Endometrial microvascular endothelial cells (primary cell): ENCODE measurements around the gene RBFOX2. TPM values are rescaled to one million over a fixed set of nuclear protein-coding genes. Genes with fewer than 3 reads are reported as not detected.

ENCODE experiments used
- in situ Hi-C: cut with HindIII; loops from 2 replicates; pipeline ENCODE4 v1.10.0; 2017; ENCODE audit warnings: low sequenced_read_pairs, low pct_unique_long_range_greater_than_20kb; ENCODE audit errors: inconsistent ontology term
- total RNA-seq: library from RNA; depleted of rRNA; stranded (reverse); fragments of >200 nt; gene quantifications from one replicate; pipeline ENCODE4 v1.2.3, GENCODE V29; 2015; ENCODE audit errors: inconsistent ontology term

Gene RBFOX2
- total RNA-seq, 1 donor from 2014 or later, result 80.5 TPM

GRCh38 chr22:35986088-35986487 lies 42.5 kb downstream of the RBFOX2 start:
- in situ Hi-C loops, result no loop called here

GRCh38 chr22:35985371-35985770 lies 43.3 kb downstream of the RBFOX2 start:
- in situ Hi-C loops, result no loop called here

DNA sequence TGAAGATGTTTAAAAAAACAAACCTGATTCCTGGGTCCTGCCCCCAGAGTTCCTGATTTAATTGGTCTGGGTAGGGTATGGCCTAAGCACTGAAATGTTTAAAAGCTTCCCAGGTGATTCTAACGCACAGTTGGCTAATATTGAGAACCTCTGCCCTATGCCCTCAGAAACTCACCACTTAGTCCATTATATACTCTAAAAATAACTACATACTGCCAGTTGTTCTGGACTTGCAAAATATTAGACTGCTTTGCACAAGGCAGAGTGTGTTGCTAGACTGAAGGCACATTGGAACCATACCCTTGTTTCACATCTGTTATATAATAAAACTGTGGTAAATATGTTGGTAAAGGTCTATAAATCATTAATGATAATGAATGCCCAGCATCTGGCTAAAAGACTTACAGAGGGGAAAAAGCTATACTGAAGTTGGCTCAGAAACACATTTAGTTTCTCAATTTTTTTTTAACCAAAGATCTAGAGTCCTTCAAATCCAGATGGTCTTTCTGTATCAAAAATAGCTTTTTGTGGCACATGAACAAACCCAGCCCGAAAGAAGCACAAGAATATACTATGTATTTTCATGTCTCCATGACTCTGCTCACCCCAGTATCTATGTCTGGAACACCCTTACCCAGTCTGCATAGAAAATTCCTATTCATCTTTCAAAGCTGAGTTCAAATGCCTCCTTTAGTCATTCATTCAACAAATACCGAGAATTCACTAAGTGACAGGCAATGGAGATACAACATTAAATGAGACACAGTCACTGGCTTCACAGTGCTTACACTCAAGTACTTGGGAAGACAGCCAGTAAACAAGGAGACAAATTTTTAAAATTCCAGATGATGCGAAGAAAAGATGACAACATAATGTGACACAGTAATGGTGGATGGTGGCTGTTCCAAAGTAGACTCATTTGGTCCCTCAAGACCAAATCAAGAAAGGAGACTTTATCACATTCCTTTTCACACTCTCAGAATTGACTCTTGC lies 44.1 kb downstream of the RBFOX2 start:
- in situ Hi-C loops, result no loop called here

DNA sequence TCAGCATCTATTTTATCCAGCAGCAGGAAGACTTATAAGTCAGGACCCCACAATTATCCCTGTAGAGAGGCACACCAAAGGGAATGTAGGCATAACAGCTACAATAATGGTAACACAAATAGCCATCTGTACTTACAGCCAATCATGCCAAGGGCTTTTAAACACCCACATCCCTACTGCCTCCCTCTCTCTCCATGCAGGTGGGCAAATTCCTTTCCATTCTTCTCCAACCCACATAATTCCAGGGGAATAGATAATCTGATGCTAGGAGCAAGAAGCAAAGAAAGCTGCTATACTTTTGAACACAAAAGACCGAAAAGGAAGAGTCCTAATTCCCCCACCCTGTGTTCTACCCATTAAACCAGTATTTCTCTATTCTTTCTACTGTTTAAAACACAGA lies 46.7 kb downstream of the RBFOX2 start:
- in situ Hi-C loops, result no loop called here

- in situ Hi-C loops, result no loop called here
Measured at GRCh38 chr22:35978889-35979288, 49.7 kb downstream of the RBFOX2 start.

DNA sequence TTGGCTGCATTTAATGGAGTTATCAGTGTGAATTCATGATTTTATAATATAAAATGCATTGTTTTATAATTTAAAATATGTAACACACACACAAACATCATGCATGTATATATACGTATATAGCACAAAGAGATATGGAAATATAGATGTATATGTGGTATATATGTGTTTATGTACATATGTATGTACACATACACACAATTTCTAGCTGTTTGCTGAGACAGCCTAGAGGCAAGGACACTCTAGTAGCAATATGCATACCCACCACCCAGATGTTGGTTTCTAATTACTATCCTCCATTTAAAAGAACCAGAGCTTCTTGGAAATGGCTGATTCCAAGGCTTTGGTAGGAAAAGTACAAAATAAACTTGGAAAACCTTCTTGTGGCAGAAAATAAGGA lies 50.4 kb downstream of the RBFOX2 start:
- in situ Hi-C loops, result no loop called here

- in situ Hi-C loops, result no loop called here
Measured at GRCh38 chr22:35977136-35977535, 51.5 kb downstream of the RBFOX2 start.

- in situ Hi-C loops, result no loop called here
Measured at GRCh38 chr22:35973388-35973787, 55.2 kb downstream of the RBFOX2 start.

DNA sequence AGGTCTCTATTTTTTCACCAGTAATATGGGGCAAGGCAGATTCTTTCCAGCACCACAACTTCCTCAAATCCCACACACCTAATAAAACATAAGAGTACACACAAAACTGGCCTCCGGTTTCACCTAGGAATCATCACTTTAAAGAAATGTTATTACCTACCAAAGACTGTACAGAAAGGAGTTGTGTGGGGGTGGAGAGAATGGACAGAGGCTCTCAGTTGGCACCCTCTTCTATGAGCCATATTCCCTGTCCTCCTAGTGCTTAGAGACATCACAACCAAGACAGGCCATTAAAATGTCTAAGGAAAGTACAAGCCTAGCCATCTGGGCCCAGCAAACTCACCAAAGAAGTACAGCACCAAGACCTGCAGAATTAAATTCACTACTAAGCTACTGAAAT lies 56.1 kb downstream of the RBFOX2 start:
- in situ Hi-C loops, result no loop called here

DNA sequence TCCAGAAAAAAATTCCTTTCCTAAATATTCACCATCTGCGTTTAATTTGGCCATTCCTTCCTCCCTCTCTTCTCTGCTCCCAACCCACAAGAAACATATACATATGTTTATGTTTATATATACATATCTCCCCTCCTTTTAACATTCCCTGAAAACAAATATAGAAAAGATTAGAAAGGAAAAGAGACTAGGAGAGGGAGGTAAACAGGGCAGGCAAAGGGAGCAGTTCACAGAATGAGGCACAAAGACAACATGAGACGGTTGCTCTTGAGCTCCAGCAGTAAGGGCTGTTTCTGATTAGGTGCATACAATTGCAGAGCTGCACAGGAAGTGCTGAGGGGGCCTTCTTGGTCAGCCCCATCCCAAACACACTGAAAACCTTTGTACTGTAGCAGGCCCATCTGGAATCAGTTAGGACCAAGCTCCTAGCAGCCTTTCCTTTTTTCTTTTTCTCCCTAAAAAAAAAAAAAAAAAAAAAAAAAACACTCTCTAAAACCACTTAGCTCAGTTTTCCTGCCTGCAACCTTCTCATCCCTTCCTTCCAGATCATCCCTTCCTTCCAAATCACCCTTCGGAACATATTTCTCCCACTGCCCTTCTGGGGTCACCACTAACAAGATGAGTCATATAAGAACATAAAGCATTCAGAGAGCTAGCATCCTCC lies 57.0 kb downstream of the RBFOX2 start:
- in situ Hi-C loops, result no loop called here

- in situ Hi-C loops, result no loop called here
Measured at GRCh38 chr22:35970616-35971455, 57.8 kb downstream of the RBFOX2 start.

GRCh38 chr22:35967046-35967397 lies 61.6 kb downstream of the RBFOX2 start:
- in situ Hi-C loops, result no loop called here

- in situ Hi-C loops, result no loop called here
Measured at GRCh38 chr22:35966314-35967045, 62.1 kb downstream of the RBFOX2 start.

DNA sequence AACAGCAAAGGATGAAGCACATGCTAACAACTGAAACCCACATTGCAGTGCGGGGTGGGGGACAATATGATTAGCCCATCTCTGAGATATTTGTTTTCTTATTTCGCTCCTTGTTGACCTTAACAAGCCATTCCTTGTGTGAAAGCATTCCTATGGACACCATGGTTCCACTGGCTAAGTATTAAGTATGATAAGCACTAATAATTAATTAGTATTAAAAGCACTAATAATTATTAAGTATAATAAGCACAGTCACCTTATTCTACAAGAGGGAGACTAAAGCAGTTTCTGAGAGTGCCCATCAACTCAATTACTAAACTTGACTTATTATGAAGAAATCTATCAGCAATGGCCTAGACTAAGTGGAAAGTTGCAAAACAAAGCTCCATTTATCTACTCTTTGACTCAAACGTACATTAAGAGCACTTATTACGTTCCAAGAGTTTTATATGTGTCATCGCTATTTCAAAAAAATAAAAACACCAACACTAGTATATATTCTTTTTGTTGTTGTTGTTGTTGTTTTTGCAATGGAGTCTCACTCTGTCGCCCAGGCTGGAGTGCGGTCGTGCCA lies 65.3 kb downstream of the RBFOX2 start:
- in situ Hi-C loops, result no loop called here

GRCh38 chr22:35961480-35962295 lies 66.9 kb downstream of the RBFOX2 start:
- in situ Hi-C loops, result no loop called here

- in situ Hi-C loops, result no loop called here
Measured at GRCh38 chr22:35960854-35961253, 67.8 kb downstream of the RBFOX2 start.

- in situ Hi-C loops, result no loop called here
Measured at GRCh38 chr22:35959121-35959800, 69.4 kb downstream of the RBFOX2 start.
